EH (cell line): Measurements from ENCODE around the gene EAF1.
"Not testable (repeated sequence)": the region's sequence is repeated elsewhere in the genome, so short reads cannot be mapped to it uniquely, and the experiment has no call there.

Experiments used
- DNase-seq: peaks from one replicate; pipeline ENCODE4 v3.0.0-alpha.2; 2015; ENCODE audit warnings: low read depth

EAF1 gene

GRCh38 chr3:15405448-15406050 lies 21.8 kb upstream of the EAF1 start:
- DNase-seq = peak; percentile 67

- DNase-seq = no peak
These were observed 18.2 kb upstream of the EAF1 start for GRCh38 chr3:15409239-15409638.

GRCh38 chr3:15409774-15410173 lies 17.6 kb upstream of the EAF1 start:
- no peak for DNase-seq

- not testable (repeated sequence) for DNase-seq
These were observed 16.4 kb upstream of the EAF1 start for GRCh38 chr3:15410966-15411365.

- DNase-seq = peak; percentile 64
These were observed 6.5 kb upstream of the EAF1 start for GRCh38 chr3:15420871-15421270.

- DNase-seq = no peak
These were observed 749 bp upstream of the EAF1 start for GRCh38 chr3:15426579-15427118.

- no peak for DNase-seq
These were observed 583 bp downstream of the EAF1 start for GRCh38 chr3:15427981-15428380.

GRCh38 chr3:15428539-15428938 lies 1.1 kb downstream of the EAF1 start:
- peak; percentile 76 for DNase-seq

GRCh38 chr3:15429080-15429479 lies 1.7 kb downstream of the EAF1 start:
- no peak for DNase-seq

GRCh38 chr3:15430624-15431023 lies 3.2 kb downstream of the EAF1 start:
- no peak for DNase-seq

- no peak for DNase-seq
These were observed 3.9 kb downstream of the EAF1 start for GRCh38 chr3:15431256-15431837.

- no peak for DNase-seq
These were observed 6.1 kb downstream of the EAF1 start for GRCh38 chr3:15433531-15433930.

- no peak for DNase-seq
These were observed 7.4 kb downstream of the EAF1 start for GRCh38 chr3:15434756-15435155.

GRCh38 chr3:15436246-15436645 lies 8.8 kb downstream of the EAF1 start:
- no peak for DNase-seq

- peak; percentile 41 for DNase-seq
These were observed 11.6 kb downstream of the EAF1 start for GRCh38 chr3:15438983-15439382.

- DNase-seq = peak; percentile 34
These were observed 12.1 kb downstream of the EAF1 start for GRCh38 chr3:15439476-15439875.

- DNase-seq = no peak
These were observed 13.5 kb downstream of the EAF1 start for GRCh38 chr3:15440891-15441290.

- DNase-seq = peak; percentile 54
These were observed 16.6 kb downstream of the EAF1 start for GRCh38 chr3:15443826-15444524.

GRCh38 chr3:15449489-15450224 lies 22.3 kb downstream of the EAF1 start:
- DNase-seq = no peak

GRCh38 chr3:15450438-15451215 lies 23.2 kb downstream of the EAF1 start:
- no peak for DNase-seq

GRCh38 chr3:15451216-15452113 lies 24.1 kb downstream of the EAF1 start:
- no peak for DNase-seq
